Right ventricle myocardium inferior (tissue), 1 donor: ENCODE measurements around the gene GOLT1A. TPM values are rescaled to one million over a fixed set of nuclear protein-coding genes. Genes with fewer than 3 reads are reported as not detected.
A peak's percentile ranks its signal among the peaks of the same experiment; 100 is the strongest.

Source experiments
- ATAC-seq: fragments of 200-7000 bp; cut with Tn5 transposase; one replicate; pipeline ENCODE4 v1.9.1; 2020; ENCODE audit warnings: mild to moderate bottlenecking, moderate library complexity
- DNase-seq: peaks from one replicate; pipeline ENCODE4 v3.0.0; 2021; ENCODE audit errors: missing footprints
- intact Hi-C: fragments of 100-400 bp; cut with DNase I; formaldehyde crosslinking; loops from one replicate; pipeline ENCODE4 v1.11.0; 2022
- total RNA-seq: library from RNA; stranded (reverse); fragmentation: NEBNext Ultra II Directional; extraction: Animal tissue kit (Norgen Biotek cat#: 25700); gene quantifications from one replicate; pipeline ENCODE4 v1.2.1, GENCODE V29; 2021
- donor health status: DM: no; HTN: yes; CAD: no; lungs with severe emphysema.

GOLT1A gene
- total RNA-seq, 1 donor from 2014 or later, result not detected

DNA sequence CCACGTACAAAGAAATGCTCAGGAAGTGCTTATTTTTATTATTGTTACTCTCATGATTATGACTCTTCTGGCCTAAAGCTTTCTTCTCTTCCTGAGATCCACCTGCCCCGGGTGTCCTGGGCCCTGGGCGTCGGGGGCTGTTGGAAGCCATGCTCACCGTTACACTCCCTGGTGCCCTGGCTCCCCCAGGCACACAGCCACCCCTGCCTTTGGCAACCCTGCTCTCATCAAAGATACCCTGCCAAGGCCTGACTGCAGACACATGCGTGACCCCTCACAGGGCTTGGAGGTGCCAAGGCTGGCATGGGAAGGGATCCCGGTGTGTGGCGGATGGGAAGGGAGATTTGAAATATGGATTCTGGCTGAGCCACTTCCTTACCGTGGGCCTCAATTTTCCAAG is 14.2 kb downstream of the GOLT1A start:
- ATAC-seq, result peak; percentile 49
- intact Hi-C loops, result no loop called here
- DNase-seq, result no peak

DNA sequence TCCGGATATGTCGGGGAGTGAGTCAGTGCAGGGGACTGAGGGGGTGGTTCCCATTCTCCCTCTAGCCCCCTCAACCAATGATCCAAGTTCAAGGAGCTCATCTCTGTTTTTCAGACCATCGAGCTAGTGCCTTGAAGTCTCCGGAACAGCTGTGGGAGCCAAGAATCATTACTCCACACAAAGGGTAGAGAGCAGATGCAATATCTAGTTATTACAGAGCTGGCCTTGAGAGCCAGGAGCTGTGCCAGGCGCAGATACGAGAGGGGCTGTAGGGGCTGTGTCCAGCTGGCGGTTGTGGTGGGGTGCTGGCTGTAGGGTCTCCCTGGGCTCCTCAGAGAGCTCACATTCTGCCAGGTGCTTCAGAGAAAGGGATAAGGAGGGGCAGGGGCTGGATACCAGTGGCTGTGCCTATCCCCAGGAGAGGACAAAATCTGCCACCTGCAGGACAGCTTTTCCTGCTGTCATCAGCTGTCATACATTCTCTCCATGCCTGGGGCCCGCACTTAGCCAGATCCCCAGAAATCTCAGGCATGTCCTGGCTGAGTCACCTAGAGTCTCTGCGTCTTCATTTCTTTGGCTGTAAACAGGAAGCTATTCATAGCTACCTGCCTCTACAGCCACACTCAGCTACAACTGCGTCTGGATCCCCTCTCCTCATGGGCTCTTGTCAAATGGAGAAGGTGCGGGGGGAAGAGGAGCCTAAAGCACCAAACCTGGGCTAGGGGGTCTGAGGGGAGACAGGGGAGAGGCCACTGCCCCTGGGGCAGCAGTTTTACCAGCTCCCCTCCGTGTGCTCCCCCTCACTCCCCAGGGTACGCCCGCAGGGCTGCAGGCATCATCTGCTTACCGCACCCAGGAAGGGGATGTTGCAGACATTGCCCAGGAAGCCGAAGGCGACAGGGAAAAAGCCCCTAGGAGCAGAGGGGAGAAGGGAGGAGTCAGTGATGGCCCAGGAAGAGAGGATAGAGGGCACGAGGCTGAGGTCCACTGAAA is 15.1 kb downstream of the GOLT1A start:
- ATAC-seq (peak; percentile 83), DNase-seq (no peak)
- intact Hi-C loops, result no loop called here

DNA sequence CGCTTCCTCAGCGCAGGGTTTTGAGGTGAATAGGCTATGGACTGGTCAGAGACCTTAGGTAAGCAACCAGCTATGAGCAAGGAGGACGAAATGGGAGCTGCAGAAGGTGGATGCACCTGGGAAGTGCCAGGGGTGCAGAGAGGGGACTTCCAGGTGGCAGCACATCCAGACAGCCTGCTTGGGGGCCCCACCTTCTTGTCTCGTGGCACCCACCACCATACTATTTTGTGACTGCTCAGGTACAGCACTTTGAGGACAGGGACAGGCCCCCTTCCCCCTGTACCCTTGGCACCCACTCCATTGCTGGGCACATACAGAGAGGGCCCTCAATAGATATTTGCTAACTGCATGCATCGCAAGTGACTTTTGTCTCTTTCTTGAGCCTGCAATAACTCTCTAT is 16.7 kb downstream of the GOLT1A start:
- no peak for DNase-seq
- intact Hi-C loops, result no loop called here
- no peak for ATAC-seq

DNA sequence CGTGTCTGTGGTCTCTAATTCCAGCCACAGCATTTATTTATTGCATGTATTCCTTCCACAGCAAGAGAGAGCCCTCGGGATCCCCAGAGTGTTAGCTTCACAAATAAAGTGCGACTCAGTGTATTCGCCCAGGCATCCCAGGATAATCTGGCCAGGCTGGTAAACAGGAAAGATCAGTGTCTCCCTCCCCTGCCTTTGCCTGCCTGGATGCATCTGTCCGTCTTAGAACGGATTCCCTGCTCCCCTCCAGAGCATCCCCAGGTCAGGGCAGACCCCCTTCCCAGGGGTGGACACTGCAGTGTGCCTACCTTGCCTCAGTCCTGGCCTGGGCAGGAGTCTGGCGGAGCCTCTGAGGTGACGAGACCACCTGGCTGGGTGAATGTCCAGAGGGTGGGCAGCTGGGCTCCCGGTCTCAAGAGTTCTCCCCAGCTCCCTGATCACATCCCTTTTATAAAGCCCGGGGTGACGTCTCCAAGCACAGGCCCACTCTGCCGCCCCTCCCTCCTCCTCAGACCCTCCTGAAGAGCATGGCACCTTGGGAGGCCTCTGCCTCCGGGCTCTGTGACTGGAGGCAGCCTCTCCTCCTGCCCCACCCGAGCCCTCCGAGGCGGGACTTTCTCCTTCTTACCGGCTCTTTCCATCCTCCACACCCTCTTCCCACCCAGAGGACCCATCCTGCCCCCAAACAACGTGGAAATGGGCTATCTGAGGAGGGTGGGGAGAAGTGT is 17.6 kb downstream of the GOLT1A start, which contains the start of gene KISS1:
Gene KISS1, minus strand, starts transcription at position 424 of the 728 bp plus-strand sequence. CDS start 3,615 bp downstream, outside the sequence.
- no peak for DNase-seq
- intact Hi-C loops, result no loop called here
- no peak for ATAC-seq

DNA sequence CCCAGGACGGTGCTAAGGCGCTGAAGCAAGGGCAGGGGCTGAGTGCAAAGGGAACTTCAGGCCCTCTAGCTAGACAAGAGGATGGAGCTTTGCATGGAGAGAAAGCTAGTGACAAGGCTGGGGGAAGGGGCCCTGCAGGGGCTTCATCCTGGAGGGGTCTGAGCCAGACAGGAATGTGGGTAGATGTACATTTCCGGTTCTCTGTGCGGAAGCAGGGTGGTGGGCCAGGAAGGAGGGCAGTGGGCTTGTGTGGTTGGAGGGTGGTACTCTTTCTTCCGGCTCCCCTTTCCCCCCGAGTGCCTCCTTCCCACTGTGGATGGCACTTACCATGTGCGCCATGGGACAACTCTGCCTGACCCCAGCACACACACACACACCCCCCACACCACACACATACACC is 19.0 kb downstream of the GOLT1A start:
- intact Hi-C loops, result no loop called here

DNA sequence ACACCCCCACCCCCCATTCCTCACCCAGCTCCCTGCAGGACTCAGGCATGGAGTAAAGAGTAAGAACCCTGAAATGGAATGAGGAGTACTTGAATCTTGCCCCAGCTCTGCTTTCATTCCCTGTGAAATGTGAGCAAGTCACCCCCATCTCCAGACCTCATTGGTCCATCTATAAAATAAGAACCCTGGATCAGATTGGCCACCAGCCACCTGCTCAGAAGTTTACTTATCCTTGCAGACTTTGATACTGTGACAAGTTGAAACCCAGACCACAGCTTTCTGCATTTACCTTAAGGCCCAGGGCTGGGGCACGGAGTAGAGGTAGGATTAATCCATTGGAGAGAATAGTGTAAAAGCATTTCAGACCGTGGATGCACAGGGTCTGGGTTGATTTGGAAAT is 19.7 kb downstream of the GOLT1A start:
- ATAC-seq, result no peak
- no peak for DNase-seq
- intact Hi-C loops, result no loop called here

More for the DNA sequence above, 19.0 kb downstream of the GOLT1A start:
- DNase-seq (no peak), ATAC-seq (no peak)

DNA sequence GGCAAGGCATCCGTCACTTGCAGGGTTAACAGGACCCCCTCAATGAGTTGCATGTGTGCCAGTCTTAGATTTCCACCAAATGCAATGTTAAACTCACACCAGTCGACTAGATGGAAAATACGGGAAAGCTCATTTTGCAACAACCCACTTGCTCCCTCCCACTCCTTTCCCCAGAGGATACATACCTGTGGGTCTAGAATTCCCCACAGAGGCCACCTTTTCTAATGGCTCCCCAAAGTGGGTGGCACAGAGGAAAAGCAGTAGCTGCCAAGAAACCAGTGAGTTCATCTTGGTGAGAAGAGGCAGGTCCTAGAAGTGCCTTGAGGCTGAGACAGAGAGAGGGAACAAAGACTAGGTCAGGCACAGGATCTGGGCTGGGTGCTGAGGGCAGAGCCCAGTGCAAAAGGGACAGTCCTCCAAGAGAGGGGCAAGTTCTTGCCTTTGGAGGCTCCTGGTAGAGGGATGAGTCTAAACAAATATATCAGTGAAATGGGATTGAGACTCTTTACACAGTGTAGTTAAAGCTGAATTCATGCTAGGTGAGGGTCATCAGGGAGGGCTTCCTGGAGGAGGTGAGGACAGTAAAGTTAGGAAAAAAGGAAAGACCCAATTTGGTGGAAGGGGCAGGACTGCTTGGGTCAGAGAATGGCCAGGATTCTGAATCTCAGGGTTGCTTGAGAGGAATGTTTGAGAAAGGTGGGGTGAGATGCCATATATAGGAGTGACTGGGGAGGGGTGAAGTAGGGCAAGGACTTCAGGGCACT is 21.0 kb downstream of the GOLT1A start:
- intact Hi-C loops, result no loop called here
- no peak for ATAC-seq

DNA sequence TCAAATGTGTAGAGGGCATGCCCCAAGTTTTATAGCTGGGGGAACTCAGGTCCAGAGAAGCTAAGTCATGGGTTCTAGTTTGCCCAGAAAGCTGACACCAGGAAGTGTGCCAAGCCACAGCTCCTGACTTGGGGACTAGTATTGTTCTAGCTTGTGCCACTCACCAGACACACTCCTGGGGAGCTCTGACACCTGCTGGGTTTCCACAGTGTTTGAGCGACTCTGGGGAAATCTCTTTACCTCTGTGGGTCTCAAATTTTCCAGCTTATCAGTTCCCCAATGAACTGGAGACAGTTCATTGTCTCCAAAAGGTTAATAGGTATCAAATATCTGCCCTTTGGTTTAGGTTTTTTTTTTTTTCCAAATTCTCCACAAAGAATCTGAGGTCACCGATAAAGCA is 21.7 kb downstream of the GOLT1A start:
- DNase-seq (no peak), ATAC-seq (no peak)
- intact Hi-C loops, result no loop called here

More for the DNA sequence above, 21.0 kb downstream of the GOLT1A start:
- DNase-seq, result no peak

DNA sequence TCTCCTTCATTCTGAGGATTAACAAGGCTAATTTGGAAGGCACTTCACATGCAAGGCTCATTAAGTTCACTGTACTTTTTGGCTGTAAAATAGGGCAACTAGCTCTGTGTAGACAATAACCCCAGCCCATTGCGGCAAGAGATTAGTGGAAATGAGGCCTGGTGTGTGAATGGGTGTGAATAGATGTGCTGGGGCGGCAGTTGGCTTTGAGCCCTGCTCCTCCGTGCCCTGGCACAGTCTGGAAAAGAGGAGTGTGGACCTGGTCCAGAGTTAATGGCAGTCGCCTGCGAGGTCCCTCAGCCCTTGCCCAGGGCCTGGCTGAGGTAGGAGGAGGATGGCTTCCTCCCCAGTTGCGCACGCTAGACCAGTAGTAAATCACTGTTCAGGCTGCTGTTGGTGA is 22.3 kb downstream of the GOLT1A start:
- no peak for ATAC-seq
- intact Hi-C loops, result no loop called here
- no peak for DNase-seq

DNA sequence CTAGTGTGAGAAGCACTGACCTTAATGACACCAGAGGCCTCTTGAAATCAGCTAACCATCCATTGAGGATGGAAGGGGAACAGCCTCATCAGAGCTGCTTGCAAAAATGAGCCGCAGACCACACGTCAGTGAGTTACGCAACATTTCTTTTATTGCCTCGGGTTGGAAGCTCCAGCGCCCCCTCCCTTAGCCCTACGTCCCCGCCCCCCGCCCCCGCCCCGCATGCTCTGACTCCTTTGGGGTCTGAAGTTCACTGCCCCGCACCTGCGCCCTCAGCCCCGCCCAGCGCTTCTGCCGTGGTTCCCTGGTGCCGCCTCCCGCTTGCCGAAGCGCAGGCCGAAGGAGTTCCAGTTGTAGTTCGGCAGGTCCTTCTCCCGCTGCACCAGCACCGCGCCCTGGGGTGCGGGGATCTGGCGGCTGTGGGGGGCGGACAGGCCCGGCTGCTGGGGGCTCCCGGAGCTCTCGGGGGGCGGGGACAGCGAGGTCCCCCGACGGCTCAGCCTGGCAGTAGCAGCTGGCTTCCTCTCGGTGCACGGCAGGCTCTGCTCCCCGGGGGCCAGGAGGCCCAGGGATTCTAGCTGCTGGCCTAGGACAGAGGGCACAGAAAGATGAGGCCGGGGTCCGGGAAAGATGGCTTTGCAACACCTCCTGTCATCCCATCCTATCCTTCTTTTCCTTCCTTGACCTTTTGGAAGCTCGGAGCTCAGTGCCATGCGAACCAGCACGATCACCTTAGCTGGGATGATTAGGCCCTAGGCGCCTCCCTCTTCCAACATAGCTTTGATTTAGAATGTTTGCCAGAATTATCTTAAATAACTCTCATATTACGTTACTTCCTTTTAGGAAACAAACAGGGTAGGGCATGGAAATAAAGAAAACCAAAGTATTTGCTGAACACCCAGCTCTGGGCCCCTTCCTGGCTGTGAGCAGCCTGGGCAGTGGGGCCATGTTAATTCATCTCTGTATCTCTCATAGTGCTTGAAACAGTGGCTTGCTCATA is 23.3 kb downstream of the GOLT1A start:
- DNase-seq (no peak), ATAC-seq (peak; percentile 60)
- intact Hi-C loops, result no loop called here

DNA sequence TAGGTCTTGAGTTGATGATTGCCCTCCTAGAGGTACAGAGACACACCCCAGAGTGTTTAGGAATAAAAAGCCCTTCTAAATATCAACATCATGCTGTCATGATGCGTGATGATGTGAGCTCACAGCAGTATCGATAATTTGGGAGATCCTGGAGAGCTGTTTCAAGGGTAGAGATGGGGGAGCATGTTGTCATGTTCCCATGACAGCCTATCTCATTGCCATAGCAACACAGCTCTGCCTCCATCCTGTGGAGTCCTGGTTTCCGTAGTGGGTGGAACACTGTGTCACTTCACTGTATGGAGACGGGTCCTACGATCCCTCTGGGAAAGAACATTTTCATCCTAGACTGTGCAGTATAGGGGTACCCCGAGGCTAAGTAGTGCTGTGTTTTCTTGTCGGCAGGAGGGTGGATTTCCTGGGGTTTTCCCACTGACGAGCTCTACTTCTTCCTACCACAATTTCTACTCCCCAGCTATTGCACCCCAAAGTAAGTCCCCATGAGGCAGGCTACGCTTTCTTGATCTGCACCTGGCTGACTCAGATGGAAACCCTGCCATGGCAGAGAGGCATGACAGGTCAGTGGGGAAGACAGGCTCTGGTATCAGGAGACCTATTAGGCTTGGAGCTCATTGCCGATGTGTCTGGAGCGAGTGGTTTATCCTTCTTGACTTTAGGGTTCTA is 24.7 kb downstream of the GOLT1A start:
- ATAC-seq (no peak), DNase-seq (no peak)
- intact Hi-C loops, result no loop called here

DNA sequence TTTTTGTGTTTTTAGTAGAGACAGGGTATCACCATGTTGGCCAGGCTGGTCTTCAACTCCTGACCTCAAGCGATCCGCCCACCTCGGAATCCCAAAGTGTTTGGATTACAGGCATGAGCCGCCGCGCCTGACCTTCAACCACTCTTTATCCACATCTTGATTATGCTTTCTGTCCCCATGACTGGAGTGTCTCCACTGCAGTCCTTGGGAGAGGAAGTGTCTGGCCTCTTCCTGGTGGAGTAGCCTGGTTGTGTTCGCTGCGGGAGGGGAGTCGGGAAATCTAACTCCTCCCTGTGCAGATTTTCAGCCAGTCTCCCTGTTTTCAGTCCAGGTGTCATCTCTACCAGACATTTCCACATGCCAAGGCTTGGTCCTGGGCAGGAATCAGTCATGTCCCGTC is 27.2 kb downstream of the GOLT1A start:
- intact Hi-C loops, result no loop called here
- DNase-seq, result no peak
- ATAC-seq, result no peak

DNA sequence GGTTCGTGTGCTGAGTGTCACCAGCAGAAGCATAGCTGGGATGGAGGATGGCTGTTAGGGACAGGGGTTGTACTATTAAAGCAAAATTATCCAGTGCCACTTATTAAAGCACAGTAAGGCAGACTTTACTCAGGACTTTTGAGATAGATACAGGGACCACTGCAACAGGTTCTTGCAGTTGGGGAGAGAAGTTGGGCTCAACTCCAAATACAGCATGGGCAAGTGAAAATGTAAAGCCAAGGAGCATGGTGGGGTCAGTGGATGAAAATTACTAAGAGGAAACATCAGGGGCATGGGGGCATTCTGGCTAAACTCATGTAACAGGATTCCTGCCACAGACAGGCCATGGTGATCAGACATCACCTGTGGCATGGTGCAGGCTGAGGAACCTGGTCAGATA is 32.7 kb downstream of the GOLT1A start:
- intact Hi-C loops, result no loop called here
- ATAC-seq (no peak), DNase-seq (no peak)

DNA sequence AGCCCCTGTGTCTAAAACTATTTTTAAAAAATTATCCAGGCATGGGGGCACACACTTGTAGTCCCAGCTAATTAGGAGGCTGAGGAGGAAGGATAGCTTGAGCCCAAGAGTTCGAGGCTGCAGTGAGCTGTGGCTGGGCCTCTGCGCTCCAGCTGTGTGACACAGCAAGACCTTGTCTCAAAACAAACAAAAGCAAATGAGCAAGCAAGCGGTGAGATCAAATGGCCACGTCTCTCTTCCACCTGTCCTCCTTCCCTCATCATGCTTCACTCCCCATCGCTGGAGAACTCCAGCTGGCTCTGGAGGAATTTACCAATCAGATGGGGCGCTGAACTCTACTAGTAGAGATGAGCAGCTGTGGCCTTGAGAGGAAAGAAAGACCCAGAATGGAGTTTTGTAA is 33.7 kb downstream of the GOLT1A start:
- ATAC-seq (no peak), DNase-seq (no peak)
- intact Hi-C loops, result no loop called here

DNA sequence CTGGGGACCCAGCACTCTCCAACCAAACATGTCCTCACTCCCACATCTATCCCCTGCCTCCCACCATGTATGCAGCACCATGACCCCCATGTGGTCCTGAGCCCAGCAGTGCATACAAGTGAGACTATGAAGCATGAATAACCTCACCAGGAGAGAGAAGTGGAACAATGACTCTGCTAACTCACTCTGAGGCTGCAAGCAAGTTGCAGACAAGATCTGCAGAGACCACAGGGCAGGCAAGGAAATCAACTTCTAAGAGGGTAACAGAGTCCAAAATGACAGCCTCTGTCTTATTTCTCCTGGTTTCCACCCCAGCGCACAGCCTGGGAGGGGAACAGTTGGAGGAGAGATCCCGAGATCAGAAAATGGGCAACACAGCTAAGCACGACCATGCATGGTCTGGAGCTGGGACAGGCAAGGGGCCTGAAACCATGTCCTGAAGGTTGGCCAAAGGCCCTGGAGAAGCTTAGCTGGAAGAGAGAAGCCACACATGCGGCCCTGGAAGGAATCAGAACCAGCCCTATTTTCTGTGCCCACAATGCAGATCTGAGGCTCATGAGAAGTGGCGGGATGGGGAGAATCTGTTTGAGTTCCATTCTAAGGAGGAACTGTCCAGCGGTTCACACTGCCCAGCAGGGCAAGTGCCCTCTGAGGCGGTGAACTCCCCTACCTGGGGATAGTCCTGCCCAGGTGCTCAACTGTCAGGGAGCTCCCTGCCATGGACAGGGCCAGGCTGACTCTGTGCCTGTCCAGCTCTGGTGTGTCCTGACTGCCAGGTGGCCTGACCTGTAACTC is 35.1 kb downstream of the GOLT1A start:
- DNase-seq (peak; percentile 39), ATAC-seq (no peak)
- intact Hi-C loops, result no loop called here

DNA sequence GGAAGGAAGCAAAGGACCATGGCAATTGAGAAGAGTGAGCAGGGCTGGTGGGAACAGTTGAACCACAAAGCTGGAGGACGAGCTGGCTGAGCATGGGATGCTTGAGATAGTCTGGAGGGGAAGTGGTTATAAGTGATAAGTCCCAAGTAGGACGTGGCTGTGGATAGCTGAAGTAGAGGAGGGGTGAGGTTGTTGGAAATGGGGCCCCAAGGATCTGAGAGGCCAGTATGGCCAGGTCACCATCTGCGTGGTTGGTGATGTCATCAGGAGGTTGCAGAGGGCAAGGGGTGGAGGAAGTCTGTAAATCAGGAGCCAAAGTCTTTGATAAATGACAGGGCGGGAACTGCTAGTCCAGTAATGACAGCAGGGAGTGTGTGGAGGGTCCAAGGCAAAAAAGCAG is 36.7 kb downstream of the GOLT1A start:
- ATAC-seq (no peak), DNase-seq (peak; percentile 25)
- intact Hi-C loops, result no loop called here

DNA sequence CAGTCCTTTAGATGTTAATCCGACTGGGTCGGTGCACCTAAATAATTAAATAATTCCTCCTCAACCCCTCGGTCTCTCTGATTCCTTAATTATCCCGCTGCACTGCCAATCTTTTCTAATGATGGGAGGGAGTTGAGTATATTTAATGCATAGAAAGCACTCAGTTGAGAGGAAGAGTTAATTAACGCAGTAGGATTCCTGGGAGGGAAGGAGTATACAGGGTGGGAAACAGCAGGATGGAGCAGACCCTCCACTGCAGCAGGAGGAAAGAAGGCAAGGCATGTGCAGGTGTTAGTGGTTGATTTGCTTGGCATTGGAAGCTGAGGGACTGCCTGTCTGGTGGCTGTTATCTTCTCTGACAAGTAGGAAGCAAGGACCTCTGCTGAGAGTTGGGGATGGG is 37.7 kb downstream of the GOLT1A start:
- ATAC-seq (no peak), DNase-seq (no peak)
- intact Hi-C loops, result no loop called here
